HPDE6-E6E7 (cell line): ENCODE measurements around the gene DMRTA1.
"Not testable (repeated sequence)": the region's sequence is repeated elsewhere in the genome, so short reads cannot be mapped to it uniquely, and the experiment has no call there.

Source experiments
- DNase-seq: peaks from one replicate; pipeline ENCODE4 v3.0.0; 2011; ENCODE audit warnings: missing footprints; ENCODE audit errors: extremely low spot score

DMRTA1 gene

DNA sequence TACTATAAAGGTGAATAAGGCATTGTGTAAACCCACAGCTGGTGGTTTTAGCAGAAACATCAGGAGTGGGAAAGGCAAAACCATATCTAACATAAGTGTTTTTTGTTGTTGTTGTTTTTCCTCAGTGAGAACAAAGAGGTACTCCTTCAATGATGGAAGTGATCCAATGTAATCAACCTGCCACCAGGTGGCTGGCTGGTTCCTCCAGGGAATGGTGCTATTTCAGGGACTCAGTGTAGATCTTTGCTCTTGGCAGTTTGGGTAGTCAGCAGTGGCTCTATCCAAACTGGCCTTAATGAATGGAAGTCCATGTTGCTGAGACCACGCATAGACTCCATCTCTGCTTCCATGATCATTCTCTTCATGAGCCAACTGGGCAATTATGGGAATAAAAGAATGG, 10.8 kb downstream of the DMRTA1 start:
- no peak for DNase-seq

DNA sequence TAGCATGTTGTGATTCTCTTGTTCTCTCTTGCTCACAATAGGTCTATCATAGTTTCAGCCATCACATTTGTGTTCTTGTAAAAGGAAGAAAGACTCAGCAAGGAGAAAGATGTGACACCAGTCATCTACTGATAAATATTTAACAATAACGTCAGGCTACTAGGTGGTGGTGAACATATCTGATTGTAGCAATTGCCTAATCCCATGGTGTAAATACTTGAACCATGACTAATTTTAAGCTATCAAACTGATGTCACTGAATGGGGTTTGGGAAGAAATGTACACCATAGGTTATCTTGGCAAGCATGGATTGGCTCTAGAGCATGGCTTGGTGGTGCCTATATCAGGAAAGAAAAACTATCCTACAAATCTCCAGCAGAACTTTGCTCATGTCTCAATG, 16.6 kb downstream of the DMRTA1 start:
- no peak for DNase-seq

DNA sequence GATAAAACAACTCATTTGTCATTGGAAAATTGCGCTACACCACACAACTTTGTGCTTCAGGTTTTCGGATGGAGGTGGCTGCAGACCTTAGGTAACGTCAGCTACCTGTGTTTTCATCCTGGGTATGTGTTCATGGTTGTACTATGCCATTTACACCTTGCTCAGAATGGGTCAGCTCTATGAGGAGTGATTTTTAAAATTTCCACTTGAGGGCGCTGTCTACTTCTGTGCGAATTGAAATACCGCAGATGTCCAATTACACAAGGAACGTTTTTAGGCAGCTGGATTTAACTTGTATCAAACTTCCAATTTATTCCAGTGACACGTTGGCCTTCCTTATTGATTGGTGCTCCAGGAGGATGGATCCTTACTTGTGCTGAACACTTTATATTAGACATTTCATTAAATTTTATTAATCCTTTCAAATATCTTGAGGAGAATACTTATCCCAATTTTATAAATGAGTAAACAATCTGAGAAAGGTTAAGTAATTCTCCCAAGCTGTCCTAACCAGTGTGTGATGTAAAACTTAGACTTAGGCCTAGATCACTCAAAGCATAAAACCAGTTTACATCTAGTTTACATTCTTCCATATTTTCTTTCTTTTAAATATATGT, 23.4 kb downstream of the DMRTA1 start:
- peak; percentile 25 for DNase-seq

DNA sequence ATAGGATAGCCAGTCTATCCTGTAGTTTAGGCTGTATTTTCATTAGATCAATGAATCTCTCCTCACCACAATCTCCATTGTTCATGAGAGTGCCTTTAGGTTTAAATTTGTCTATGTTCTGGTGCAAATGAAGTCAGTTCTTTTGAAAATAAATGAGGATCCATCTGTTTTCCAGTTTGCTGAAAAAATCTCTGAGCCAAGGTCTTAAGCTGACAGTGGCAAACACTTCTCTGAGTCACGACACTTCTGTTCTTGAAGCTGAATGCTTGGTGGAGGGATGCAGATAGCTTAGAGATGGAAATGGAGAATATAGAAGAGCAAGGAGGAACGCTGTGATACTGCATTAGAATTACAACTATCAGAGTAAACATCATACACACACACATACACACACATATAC, 34.9 kb downstream of the DMRTA1 start:
- no peak for DNase-seq

DNA sequence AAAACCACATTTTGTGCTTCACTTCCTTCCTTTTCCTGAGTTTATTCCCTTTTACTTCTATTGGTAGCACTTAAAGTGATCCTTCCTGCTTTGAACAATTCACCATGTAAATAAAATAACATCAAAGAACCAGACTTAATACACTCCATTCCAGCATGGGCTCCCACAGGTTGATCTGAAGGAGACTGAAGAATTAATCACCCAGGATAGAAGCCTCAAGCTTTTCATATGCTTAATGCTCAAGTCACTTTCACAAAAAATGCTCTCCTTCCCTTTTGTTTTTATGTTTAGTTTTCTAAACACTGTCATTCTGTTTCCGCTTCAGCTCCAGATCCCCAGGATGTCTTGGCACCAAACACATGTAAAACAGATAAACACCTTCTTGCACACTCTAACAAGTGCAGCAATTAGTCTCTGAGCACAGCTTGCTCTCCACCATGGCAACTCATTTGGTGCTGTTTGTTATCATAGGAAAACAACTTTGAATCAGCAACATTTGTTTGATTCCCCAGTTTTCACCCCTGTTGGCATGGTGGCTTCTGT, 37.0 kb downstream of the DMRTA1 start:
- no peak for DNase-seq

DNA sequence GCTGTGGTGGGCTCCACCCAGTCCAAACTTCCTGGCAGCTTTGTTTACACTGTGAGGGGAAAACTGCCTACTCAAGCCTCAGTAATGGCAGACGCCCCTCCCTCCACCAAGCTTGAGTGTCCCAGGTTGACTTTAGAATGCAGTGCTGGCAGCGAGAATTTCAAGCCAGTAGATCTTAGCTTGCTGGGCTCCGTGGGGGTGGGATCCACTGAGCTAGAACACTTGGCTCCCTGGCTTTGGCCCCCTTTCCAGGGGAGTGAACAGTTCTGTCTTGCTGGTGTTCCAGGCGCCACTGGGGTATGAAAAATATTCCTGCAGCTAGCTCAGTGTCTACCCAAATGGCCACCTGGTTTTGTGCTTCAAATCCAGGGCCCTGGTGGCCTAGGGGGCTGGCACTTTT, 49.6 kb downstream of the DMRTA1 start:
- DNase-seq = not testable (repeated sequence)
